H1 (cell line): ENCODE results near the gene CDK7. TPM values are rescaled to one million over a fixed set of nuclear protein-coding genes. Genes with fewer than 3 reads are reported as not detected.

Source experiments
- CTCF ChIA-PET: fragments of 300-600 bp; sonication (Branson Sonifier 250); formaldehyde crosslinking; loops from one replicate; lab custom pipeline; 2021; ENCODE audit not compliant: partially characterized antibody; lab: Charles Lee
- POLR2A ChIA-PET: fragments of 300-600 bp; sonication (Branson Sonifier 250); formaldehyde crosslinking; loops from one replicate; lab custom pipeline; 2021; ENCODE audit warnings: inconsistent platforms; ENCODE audit not compliant: partially characterized antibody; lab: Charles Lee
- DNase-seq, 2 experiments: peaks; one replicate each; pipeline versions ENCODE4 v3.0.0 to v3.0.0-alpha.2; 2010 to 2022; ENCODE audit warnings: low spot score in 2 of 2, low read depth in 1 of 2, mixed read lengths in 1 of 2
- FAIRE-seq: peaks from 2 replicates; lab custom pipeline; 2011; peaks lifted over from hg19 to GRCh38; lab: Jason Lieb, UNC
- H2AFZ ChIP-seq: 2 replicates; pipeline ENCODE4 v1.8.1; 2012; ENCODE audit warnings: low read length, inconsistent platforms
- H2AK5ac ChIP-seq: 2 replicates; pipeline ENCODE4 v1.6.1; 2013; ENCODE audit warnings: low read depth, low read length
- H2BK120ac ChIP-seq: replicated peaks from 2 replicates; pipeline ENCODE3; 2013; ENCODE audit warnings: low read depth, low read length, inconsistent platforms
- H2BK12ac ChIP-seq: 2 replicates; pipeline ENCODE4 v1.6.1; 2013; ENCODE audit warnings: low read depth, low read length
- H2BK15ac ChIP-seq: 2 replicates; pipeline ENCODE4 v1.6.1; 2013; ENCODE audit warnings: low read length
- H2BK20ac ChIP-seq: 2 replicates; pipeline ENCODE4 v1.6.1; 2013; ENCODE audit warnings: low read length
- H2BK5ac ChIP-seq: 2 replicates; pipeline ENCODE4 v1.6.1; 2013; ENCODE audit warnings: low read depth, low read length
- H3K14ac ChIP-seq: 2 replicates; pipeline ENCODE4 v1.6.1; 2013; ENCODE audit warnings: inconsistent platforms; ENCODE audit not compliant: insufficient read length
- H3K18ac ChIP-seq: 2 replicates; pipeline ENCODE4 v1.6.1; 2013; ENCODE audit warnings: low read length; ENCODE audit errors: extremely low read depth
- H3K23ac ChIP-seq: 2 replicates; pipeline ENCODE4 v1.6.1; 2013; ENCODE audit warnings: inconsistent platforms; ENCODE audit not compliant: insufficient read length
- H3K23me2 ChIP-seq: 2 replicates; pipeline ENCODE4 v1.6.1; 2013; ENCODE audit warnings: low read depth, low read length
- H3K27ac ChIP-seq: 2 replicates; pipeline ENCODE4 v1.6.1; 2011; ENCODE audit warnings: low read depth, low read length, inconsistent platforms
- H3K27me3 ChIP-seq, 4 experiments: replicated peaks in 1 of 4; 1 replicate in 1 of 4; 2 replicates in 3 of 4; pipeline versions ENCODE4 v1.6.1 to v1.8.1; 2011 to 2013; ENCODE audit warnings: low read length in 3 of 4, mild to moderate bottlenecking in 3 of 4, inconsistent platforms in 2 of 4, mixed read lengths in 2 of 4, moderate library complexity in 1 of 4; ENCODE audit not compliant: control insufficient read depth in 3 of 4, insufficient read depth in 3 of 4; ENCODE audit errors: extremely low read depth in 1 of 4
- H3K36me3 ChIP-seq, 4 experiments: 2 replicates each; pipeline versions ENCODE4 v1.6.1 to v1.8.1; 2011 to 2013; ENCODE audit warnings: mild to moderate bottlenecking in 4 of 4, low read length in 3 of 4, moderate library complexity in 2 of 4, control low read depth in 1 of 4, inconsistent platforms in 1 of 4; ENCODE audit not compliant: insufficient read depth in 4 of 4, control insufficient read depth in 2 of 4
- H3K4ac ChIP-seq: replicated peaks from 2 replicates; pipeline ENCODE3; 2013; ENCODE audit warnings: low read length, low read depth, mixed read lengths, inconsistent platforms; ENCODE audit not compliant: insufficient read length
- H3K4me1 ChIP-seq, 4 experiments: replicated peaks in 1 of 4; 1 replicate in 1 of 4; 2 replicates in 3 of 4; pipeline versions ENCODE4 v1.6.1 to v1.8.1; 2011 to 2013; ENCODE audit warnings: low read length in 3 of 4, inconsistent platforms in 2 of 4, mixed read lengths in 1 of 4; ENCODE audit not compliant: insufficient read depth in 4 of 4, control insufficient read depth in 3 of 4
- H3K4me2 ChIP-seq, 2 experiments: 2 replicates each; pipeline versions ENCODE4 v1.6.1 to v1.8.1; 2011 to 2013; ENCODE audit warnings: low read depth in 2 of 2, low read length in 2 of 2, control low read depth in 1 of 2, inconsistent platforms in 1 of 2, mild to moderate bottlenecking in 1 of 2; ENCODE audit not compliant: insufficient read depth in 1 of 2
- H3K4me3 ChIP-seq, 4 experiments: fragments of 200-600, 300-600 bp in 1 of 4; sonication (generic), shearing (Covaris generic), sonication (Bioruptor Twin) in 1 of 4; 2 replicates each; pipeline versions ENCODE4 v1.5.1 to v1.8.1; 2011 to 2016; ENCODE audit warnings: low read length in 4 of 4, low read depth in 3 of 4, control low read depth in 2 of 4, inconsistent platforms in 2 of 4, mild to moderate bottlenecking in 2 of 4, mixed read lengths in 1 of 4, moderate library complexity in 1 of 4; ENCODE audit not compliant: insufficient read depth in 2 of 4; ENCODE audit errors: extremely low read depth in 1 of 4
- H3K56ac ChIP-seq: replicated peaks from 2 replicates; pipeline ENCODE3; 2013; ENCODE audit warnings: low read depth, mild to moderate bottlenecking, mixed read lengths, low read length, inconsistent platforms; ENCODE audit not compliant: insufficient read length
- H3K79me1 ChIP-seq: 2 replicates; pipeline ENCODE4 v1.6.1; 2013; ENCODE audit warnings: low read depth, low read length, control low read depth
- H3K79me2 ChIP-seq, 2 experiments: 2 replicates each; pipeline versions ENCODE4 v1.6.1 to v1.8.1; 2012 to 2013; ENCODE audit warnings: low read length in 2 of 2, mild to moderate bottlenecking in 2 of 2, inconsistent platforms in 1 of 2; ENCODE audit not compliant: insufficient read depth in 2 of 2, control insufficient read depth in 1 of 2
- H3K9ac ChIP-seq, 4 experiments: replicated peaks in 1 of 4; 1 replicate in 1 of 4; 2 replicates in 3 of 4; pipeline versions ENCODE4 v1.6.1 to v1.8.1; 2011 to 2013; ENCODE audit warnings: low read depth in 3 of 4, low read length in 3 of 4, control low read depth in 2 of 4, mild to moderate bottlenecking in 2 of 4, moderate library complexity in 2 of 4, inconsistent platforms in 1 of 4; ENCODE audit errors: extremely low read depth in 1 of 4
- H3K9me3 ChIP-seq, 2 experiments: 2 replicates each; pipeline versions ENCODE4 v1.6.1 to v1.8.1; 2012 to 2013; ENCODE audit warnings: mild to moderate bottlenecking in 2 of 2, moderate library complexity in 2 of 2, control low read depth in 1 of 2, inconsistent platforms in 1 of 2, low read depth in 1 of 2, low read length in 1 of 2, mixed read lengths in 1 of 2; ENCODE audit not compliant: insufficient read depth in 2 of 2
- H4K20me1 ChIP-seq, 2 experiments: replicated peaks in 1 of 2; 2 replicates each; pipeline versions ENCODE3 to v1.8.1; 2011 to 2013; ENCODE audit warnings: inconsistent platforms in 2 of 2, low read length in 2 of 2, mild to moderate bottlenecking in 1 of 2; ENCODE audit not compliant: insufficient read depth in 2 of 2, control insufficient read depth in 1 of 2
- H4K5ac ChIP-seq: 2 replicates; pipeline ENCODE4 v1.6.1; 2013; ENCODE audit warnings: low read length, low read depth, mixed read lengths, inconsistent platforms; ENCODE audit not compliant: insufficient read length
- H4K8ac ChIP-seq: 2 replicates; pipeline ENCODE4 v1.8.0; 2013; ENCODE audit warnings: mild to moderate bottlenecking, moderate library complexity, low read length, inconsistent platforms; ENCODE audit not compliant: insufficient read depth; ENCODE audit errors: extremely low read depth
- H4K91ac ChIP-seq: replicated peaks from 2 replicates; pipeline ENCODE3; 2013; ENCODE audit warnings: low read length, mixed read lengths, inconsistent platforms; ENCODE audit not compliant: insufficient read length
- ASH2L ChIP-seq: fragments of 200-600, 300-600 bp; sonication (generic); IDR thresholded peaks from one replicate; pipeline ENCODE4 v1.7.1; 2017; ENCODE audit warnings: low read length
- CBX5 ChIP-seq: fragments of 300-800, 300-1000 bp; sonication (generic); IDR thresholded peaks from 2 replicates; pipeline ENCODE4 v1.7.1; 2016; ENCODE audit warnings: antibody characterized with exemption, low read length, low read depth
- CBX8 ChIP-seq: fragments of 300-800, 300-1000 bp; sonication (generic); IDR thresholded peaks from 2 replicates; pipeline ENCODE4 v1.7.1; 2016; ENCODE audit warnings: low read depth, low read length, borderline replicate concordance
- CEBPB ChIP-seq: IDR thresholded peaks from 2 replicates; pipeline ENCODE4 v1.6.1; 2012; ENCODE audit warnings: low read depth, low read length
- MAFK ChIP-seq: IDR thresholded peaks from 2 replicates; pipeline ENCODE4 v1.6.1; 2012; ENCODE audit warnings: low read depth, mild to moderate bottlenecking, improper control_type of control experiment, low read length
- SIX5 ChIP-seq: IDR thresholded peaks from 2 replicates; pipeline ENCODE4 v1.6.1; 2011; ENCODE audit warnings: mild to moderate bottlenecking, low read depth, low read length
- SUZ12 ChIP-seq: fragments of 200-600 bp; sonication (generic); IDR thresholded peaks from 2 replicates; pipeline ENCODE4 v1.6.1; 2012; ENCODE audit warnings: mild to moderate bottlenecking, inconsistent platforms, low read length, moderate library complexity, mixed read lengths
- whole genome bisulfite sequencing, 2 experiments: shearing (Covaris generic) in 1 of 2; methylation state at CpG; one replicate each; pipeline versions ENCODE4 v1.1.6 to v1.1.7; 2013 to 2015; ENCODE audit warnings: low lambda C conversion rate in 2 of 2, mixed read lengths in 2 of 2, inconsistent platforms in 1 of 2, low coverage in 1 of 2, missing lambda C conversion rate in 1 of 2; ENCODE audit not compliant: insufficient replicate concordance in 2 of 2, insufficient coverage in 1 of 2, insufficient read length in 1 of 2; ENCODE audit errors: extremely low coverage in 1 of 2, missing lambda C conversion rate in 1 of 2; 5-methylcytosine and 5-hydroxymethylcytosine counted together
- polyA plus RNA-seq, 7 experiments: library from polyadenylated mRNA; depleted of rRNA in 3 of 7; stranded (reverse) in 5 of 7; unstranded in 2 of 7; fragments of >200 nt in 5 of 7; fragments of 200-250 nt in 2 of 7; gene quantifications; 1 replicate in 5 of 7; 2 replicates in 1 of 7; 4 replicates in 1 of 7; pipeline versions ENCODE4 v1.2.1 to v1.2.3, GENCODE V29; 2011 to 2013; ENCODE audit warnings: missing spikeins in 2 of 7, mixed read lengths in 2 of 7
- total RNA-seq: library from RNA; stranded (reverse); fragmentation: NEBNext Ultra II Directional; extraction: Animal tissue kit (Norgen Biotek cat#: 25700); gene quantifications from 2 replicates; pipeline ENCODE4 v1.2.1, GENCODE V29; 2021

CDK7 gene
- total and polyA plus RNA-seq, 2 of the 8 experiments (the other 6 are each of a cell fraction or from before 2014, with no cell fraction given) = 39.9 to 63.4 TPM

- H3K56ac ChIP-seq = no peak overlapping the region
- H3K23ac ChIP-seq = no peak overlapping the region
- no peak overlapping the region for H3K27ac ChIP-seq
- 89% methylated on average over 3 of the region's 3 CpGs; no CpG with 5 or more reads in 1 of the 2 experiments for WGBS, 2 experiments
- no peak overlapping the region for H2BK20ac ChIP-seq
- H2BK15ac ChIP-seq = no peak overlapping the region
- H3K9me3 ChIP-seq = no peaks in the 10 kb centered on the region
- ChIA-PET CTCF (interaction anchor here (1.1 to 1.8 kb wide), 2 partner anchors 82 to 220 kb away, joined by 3 read pairs; no protein-coding TSS in a partner anchor), POLR2A (interaction anchor here (0.6 to 1.7 kb wide), 2 partner anchors 16 to 158 kb away, joined by 3 to 4 read pairs; no protein-coding TSS in a partner anchor)
- H2BK120ac ChIP-seq = no peak overlapping the region
- no peak overlapping the region for H3K4me2 ChIP-seq
- H4K5ac ChIP-seq = no peak overlapping the region
- no peak overlapping the region for H3K9ac ChIP-seq
- TF ChIP-seq SIX5 = no peak
- no peak for TF ChIP-seq CBX5
- no peak for TF ChIP-seq SUZ12
- no peak for TF ChIP-seq CBX8
- no peak for TF ChIP-seq ASH2L
- no peak for TF ChIP-seq MAFK
- no peak for TF ChIP-seq CEBPB
- no peaks in the 10 kb centered on the region for H3K23me2 ChIP-seq
- DNase-seq (no peak), FAIRE-seq (no peak)
- H3K4ac ChIP-seq = no peak overlapping the region
- no peak overlapping the region for H2AFZ ChIP-seq
- H2BK12ac ChIP-seq = no peak overlapping the region
- H2AK5ac ChIP-seq = no peak overlapping the region
- H3K4me1 ChIP-seq = no peaks in the 10 kb centered on the region
- H3K27me3 ChIP-seq = no peaks in the 10 kb centered on the region
- peaks cover 0 to 11% (median 4%) of the 10 kb centered on the region in 4 experiments; a peak in 4 of 8 replicates for H3K36me3 ChIP-seq
- no peak overlapping the region for H3K4me3 ChIP-seq
- no peak overlapping the region for H2BK5ac ChIP-seq
- H4K8ac ChIP-seq = no peak overlapping the region
- peaks cover 5 to 44% of the 10 kb centered on the region in 2 experiments for H3K79me2 ChIP-seq
- H3K79me1 ChIP-seq = peaks cover 5% of the 10 kb centered on the region; the same call in 1 of the 2 replicates
- H3K18ac ChIP-seq = no peak overlapping the region
- H4K20me1 ChIP-seq = peaks cover 1 to 6% of the 10 kb centered on the region in 2 experiments
- no peak overlapping the region for H4K91ac ChIP-seq
- H3K14ac ChIP-seq = no peak overlapping the region
Observed at GRCh38 chr5:69252437-69252836, 17.8 kb downstream of the CDK7 start.
